ENCODE results near the gene SLC1A5. TPM values are rescaled to one million over a fixed set of nuclear protein-coding genes. Genes with fewer than 3 reads are reported as not detected.
"Not testable (repeated sequence)": the region's sequence is repeated elsewhere in the genome, so short reads cannot be mapped to it uniquely, and the experiment has no call there.

SLC1A5 gene
- total RNA-seq, 1 experiment from 2014 or later = 135 TPM

DNA sequence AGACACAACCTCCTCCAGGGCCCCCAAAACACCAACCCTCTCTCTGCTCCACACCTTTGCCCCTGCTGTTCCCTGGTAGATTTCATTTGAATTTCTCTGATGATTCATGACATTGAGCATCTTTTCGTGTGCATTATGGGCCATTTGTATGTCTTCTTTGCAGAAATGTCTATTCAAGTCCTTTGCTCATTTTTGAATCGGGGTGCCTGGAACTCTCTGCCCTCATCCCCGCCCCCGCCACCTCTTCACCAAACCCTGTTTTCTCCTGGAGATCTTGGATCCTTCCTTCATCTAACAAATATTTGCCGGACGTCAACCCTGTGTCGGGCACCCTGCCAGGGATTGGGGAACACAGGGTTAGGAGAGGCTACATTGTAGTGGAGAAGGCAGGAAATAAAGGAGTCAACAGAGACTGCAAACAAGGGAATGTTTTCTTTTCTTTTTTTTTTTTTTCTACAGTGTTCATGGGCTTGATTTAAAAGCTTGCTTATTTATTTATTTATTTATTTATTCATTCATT is 25.5 kb upstream of the SLC1A5 start:
- DNase-seq (ENCODE audit: low read depth in 1 of 2, low spot score in 2 of 2) = peak; percentile 47 to 55
- H3K4me1 ChIP-seq (replicated peaks) = peaks cover 5% of the 10 kb centered on the region
- H3K4me3 ChIP-seq = no peak overlapping the region
- no peaks in the 10 kb centered on the region for H3K9me3 ChIP-seq (replicated peaks)
- H3K27me3 ChIP-seq (replicated peaks) = no peaks in the 10 kb centered on the region
- no peak overlapping the region for H3K27ac ChIP-seq
- no peaks in the 10 kb centered on the region for H3K36me3 ChIP-seq

DNA sequence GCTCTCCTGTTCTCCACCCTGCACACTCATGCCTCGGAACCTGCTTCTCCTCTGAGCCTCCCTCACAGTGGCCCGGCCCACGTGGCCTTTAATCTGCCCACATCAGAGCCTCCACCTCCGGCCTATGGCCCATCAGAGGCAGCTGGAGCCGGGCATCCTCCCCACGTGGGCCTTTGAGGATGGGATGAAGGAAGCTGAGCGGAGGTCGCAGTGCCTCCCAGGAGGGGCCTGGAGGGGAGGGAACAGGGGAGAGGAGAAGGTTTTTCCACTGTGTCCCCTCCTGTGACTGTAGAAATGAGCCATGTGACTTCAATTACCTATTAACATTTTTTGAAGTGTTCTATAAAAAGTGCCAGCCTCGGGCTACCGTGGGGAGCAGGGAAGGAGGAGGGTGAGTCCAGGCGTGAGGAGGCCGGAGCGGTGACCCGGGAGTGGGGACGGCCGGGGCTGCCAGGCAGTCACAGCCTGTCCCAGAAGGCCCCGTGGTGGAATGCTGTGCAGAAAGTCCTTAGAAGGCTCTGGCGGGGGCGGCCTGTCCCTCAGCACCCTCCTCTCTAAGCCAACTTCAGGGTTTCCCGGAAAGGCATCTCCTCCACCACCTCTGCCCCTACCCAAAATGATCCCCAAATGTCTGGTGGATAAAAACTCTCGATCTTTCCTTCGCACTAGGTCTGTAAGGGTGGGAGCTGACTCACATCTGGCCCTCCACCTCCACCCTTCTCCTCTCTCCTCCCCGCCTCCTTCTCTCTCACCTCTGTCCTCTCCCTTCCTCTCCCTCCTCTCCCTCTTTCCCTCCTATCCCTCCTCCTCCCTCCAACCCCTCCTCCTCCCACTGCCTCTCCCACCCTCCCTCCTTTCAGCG is 24.8 kb upstream of the SLC1A5 start:
- H3K9me3 ChIP-seq (replicated peaks) = no peaks in the 10 kb centered on the region
- no peaks in the 10 kb centered on the region for H3K36me3 ChIP-seq
- H3K4me3 ChIP-seq = no peak overlapping the region
- DNase-seq (ENCODE audit: low read depth in 1 of 2, low spot score in 2 of 2) = no peak
- H3K27ac ChIP-seq = no peak overlapping the region
- H3K27me3 ChIP-seq (replicated peaks) = no peaks in the 10 kb centered on the region
- peaks cover 5% of the 10 kb centered on the region for H3K4me1 ChIP-seq (replicated peaks)

DNA sequence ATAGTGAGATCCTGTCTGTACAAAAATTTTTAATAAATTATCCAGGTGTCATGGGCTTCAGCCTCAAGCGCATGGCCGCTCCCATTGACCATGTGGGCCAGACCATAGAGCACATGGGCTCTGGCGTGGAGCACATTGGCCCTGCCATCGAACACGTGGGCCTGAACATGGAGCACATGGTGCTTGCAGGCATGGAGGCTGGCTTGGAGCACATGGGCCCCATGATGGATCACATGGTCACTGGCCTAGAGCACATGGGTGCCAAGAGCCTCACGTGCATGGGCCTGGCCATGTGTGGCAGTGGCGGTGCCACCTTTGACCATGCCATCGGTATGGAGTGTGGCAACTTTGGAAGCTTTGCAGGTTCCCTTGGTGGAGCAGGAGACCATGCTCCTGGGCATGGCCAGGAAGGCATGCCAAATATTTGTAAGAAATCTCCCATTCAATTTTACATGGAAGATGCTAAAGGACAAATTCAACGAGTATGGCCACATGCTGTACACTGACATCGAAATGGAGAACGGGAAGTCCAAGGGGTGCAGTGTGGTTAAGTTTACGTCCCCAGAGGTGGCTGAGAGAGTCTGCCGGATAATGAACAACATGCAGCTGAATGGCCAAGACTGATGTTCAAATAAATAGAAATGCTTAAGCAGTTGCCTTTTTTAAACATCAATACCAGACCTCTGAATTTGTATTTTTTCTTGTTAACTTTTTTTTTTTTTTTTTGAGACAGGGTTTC is 21.3 kb upstream of the SLC1A5 start:
- no peak for DNase-seq (ENCODE audit: low read depth in 1 of 2, low spot score in 2 of 2)
- no peak overlapping the region for H3K4me3 ChIP-seq
- H3K27me3 ChIP-seq (replicated peaks) = no peaks in the 10 kb centered on the region
- peaks cover 5% of the 10 kb centered on the region for H3K4me1 ChIP-seq (replicated peaks)
- H3K9me3 ChIP-seq (replicated peaks) = no peaks in the 10 kb centered on the region
- H3K36me3 ChIP-seq = no peaks in the 10 kb centered on the region
- H3K27ac ChIP-seq = no peak overlapping the region

DNA sequence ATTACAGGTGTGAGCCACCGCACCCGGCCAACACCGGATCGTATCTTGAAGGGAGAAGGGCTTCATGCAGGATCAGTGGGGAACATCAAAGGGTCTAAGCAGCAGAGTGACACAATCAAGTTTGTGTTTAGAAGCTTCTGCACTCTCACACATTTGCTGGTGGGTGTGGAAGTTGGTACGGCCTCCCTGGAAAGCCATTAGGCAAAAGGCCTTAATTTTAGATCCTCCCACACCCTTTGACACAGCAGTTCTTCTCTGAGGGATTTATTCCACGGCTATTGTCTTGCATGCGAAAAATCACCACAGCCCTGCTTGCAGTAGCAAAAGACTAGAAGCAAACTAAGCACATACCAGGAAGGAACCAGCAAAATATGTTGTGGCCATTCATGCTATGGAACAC is 18.3 kb upstream of the SLC1A5 start:
- Histone ChIP-seq H3K27me3 (replicated peaks) (no peaks in the 10 kb centered on the region), H3K36me3 (no peaks in the 10 kb centered on the region), H3K4me1 (replicated peaks) (no peaks in the 10 kb centered on the region), H3K4me3 (no peak overlapping the region), H3K9me3 (replicated peaks) (no peaks in the 10 kb centered on the region), H3K27ac (no peak overlapping the region)
- no peak for DNase-seq (ENCODE audit: low read depth in 1 of 2, low spot score in 2 of 2)

DNA sequence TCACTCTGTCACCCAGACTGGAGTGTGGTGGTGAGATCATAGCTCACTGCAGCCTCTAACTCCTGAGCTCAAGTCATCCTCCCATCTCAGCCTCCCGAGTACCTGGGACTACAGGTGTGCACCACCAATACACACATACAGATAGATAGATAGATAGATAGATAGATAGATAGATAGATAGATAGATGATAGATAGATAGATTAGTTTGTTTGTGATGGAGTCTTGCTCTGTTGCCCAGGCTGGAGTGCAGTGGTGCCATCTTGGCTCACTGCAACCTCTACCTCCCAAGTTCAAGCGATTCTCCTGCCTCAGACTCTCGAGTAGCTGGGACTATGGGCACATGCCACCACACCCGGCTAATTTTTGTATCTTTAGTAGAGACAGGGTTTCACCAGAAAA is 16.0 kb upstream of the SLC1A5 start:
- H3K27ac ChIP-seq; H3K9me3 ChIP-seq (replicated peaks); H3K4me1 ChIP-seq (replicated peaks); H3K36me3 ChIP-seq; DNase-seq (ENCODE audit: low read depth in 1 of 2, low spot score in 2 of 2); H3K27me3 ChIP-seq (replicated peaks); H3K4me3 ChIP-seq: not testable (repeated sequence)

DNA sequence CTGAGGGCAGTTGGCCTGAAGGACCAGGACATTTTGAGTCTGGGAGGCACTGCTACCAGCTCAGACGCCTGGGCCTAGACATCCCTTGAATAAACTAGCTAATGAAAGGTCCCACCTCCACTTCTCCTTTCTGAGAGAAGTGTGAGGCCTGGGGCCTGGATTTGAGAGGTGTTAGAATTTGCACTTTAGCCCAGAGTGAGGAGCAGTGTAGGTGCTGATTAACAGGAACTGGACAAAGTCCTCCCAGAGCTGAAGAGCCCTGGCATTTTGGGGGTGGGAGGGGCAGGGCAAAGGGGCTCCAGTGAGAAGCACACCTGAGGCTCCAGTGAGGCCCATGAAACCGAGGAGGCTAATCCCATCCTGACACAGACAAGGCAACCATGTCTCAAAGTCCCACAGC is 15.2 kb upstream of the SLC1A5 start:
- DNase-seq (ENCODE audit: low read depth in 1 of 2, low spot score in 2 of 2) = no peak
- Histone ChIP-seq H3K36me3 (no peaks in the 10 kb centered on the region), H3K27ac (no peak overlapping the region)

DNA sequence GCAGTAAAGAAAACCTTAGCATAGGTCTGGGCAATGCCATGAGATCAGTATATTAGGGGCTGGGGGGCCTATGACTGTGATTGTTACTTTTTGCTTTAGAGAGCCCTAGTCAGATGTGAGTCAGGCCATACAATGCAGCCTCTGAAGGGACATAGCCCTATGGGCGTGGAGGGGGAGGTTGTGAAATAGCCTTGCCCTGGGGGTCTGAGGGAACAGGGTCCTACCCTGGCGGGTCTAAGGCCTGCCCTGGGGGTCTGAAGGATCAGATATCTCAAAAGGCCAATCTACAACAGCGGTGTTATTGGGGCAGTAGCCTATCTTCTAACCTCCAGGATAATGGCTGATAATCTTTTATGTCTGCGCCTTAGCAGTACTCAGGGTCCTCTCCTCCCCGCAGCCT is 13.8 kb upstream of the SLC1A5 start:
- no peak overlapping the region for H3K4me3 ChIP-seq
- no peak for DNase-seq (ENCODE audit: low read depth in 1 of 2, low spot score in 2 of 2)
- H3K27me3 ChIP-seq (replicated peaks) = no peaks in the 10 kb centered on the region
- H3K27ac ChIP-seq = no peak overlapping the region
- H3K4me1 ChIP-seq (replicated peaks) = no peaks in the 10 kb centered on the region
- no peaks in the 10 kb centered on the region for H3K9me3 ChIP-seq (replicated peaks)
- no peaks in the 10 kb centered on the region for H3K36me3 ChIP-seq

More for the DNA sequence above, 15.2 kb upstream of the SLC1A5 start:
- Histone ChIP-seq H3K27me3 (replicated peaks) (no peaks in the 10 kb centered on the region), H3K9me3 (replicated peaks) (no peaks in the 10 kb centered on the region), H3K4me1 (replicated peaks) (no peaks in the 10 kb centered on the region), H3K4me3 (no peak overlapping the region)

DNA sequence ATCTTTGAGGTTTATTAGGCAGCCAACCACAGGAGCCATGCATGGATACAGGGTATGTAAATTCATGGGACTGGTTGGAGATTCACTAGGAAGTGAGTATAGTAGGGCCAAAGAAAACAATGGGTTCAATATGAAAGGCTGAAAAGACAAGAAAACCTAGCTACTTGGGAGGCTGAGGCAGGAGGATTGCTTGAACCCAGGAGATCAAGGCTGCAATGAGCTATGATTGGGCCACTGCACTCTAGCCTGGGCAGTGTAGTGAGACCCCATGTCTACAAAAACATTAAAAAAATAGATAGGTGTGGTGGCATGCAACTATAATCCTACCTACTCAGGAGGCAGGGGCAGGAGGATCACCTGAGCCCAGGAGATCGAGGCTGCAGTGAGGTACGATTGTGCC is 10.3 kb upstream of the SLC1A5 start:
- no peak for DNase-seq (ENCODE audit: low read depth in 1 of 2, low spot score in 2 of 2)
- no peak overlapping the region for H3K4me3 ChIP-seq
- H3K9me3 ChIP-seq (replicated peaks) = no peaks in the 10 kb centered on the region
- H3K27me3 ChIP-seq (replicated peaks) = no peaks in the 10 kb centered on the region
- peaks cover 8% of the 10 kb centered on the region for H3K4me1 ChIP-seq (replicated peaks)
- H3K36me3 ChIP-seq = no peaks in the 10 kb centered on the region
- H3K27ac ChIP-seq = no peak overlapping the region

DNA sequence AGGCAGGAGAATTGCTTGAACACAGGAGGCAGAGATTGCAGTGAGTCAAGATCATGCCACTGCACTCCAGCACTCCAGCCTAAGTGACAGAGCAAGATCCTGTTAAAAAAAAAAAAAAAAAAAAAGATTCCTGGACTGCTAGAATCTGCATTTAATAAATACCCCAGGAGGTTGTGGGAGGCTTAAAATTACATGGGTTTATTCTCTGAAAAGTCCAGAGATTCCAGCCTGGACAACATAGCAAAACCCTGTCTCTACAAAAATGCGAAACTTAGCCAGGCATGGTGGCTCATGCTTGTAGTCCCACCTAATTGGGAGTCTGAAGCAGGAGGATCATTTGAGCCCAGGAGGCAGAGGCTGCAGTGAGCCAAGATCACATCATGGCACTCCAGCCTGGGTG is 9.5 kb upstream of the SLC1A5 start:
- H3K36me3 ChIP-seq = no peaks in the 10 kb centered on the region
- no peak overlapping the region for H3K4me3 ChIP-seq
- no peaks in the 10 kb centered on the region for H3K9me3 ChIP-seq (replicated peaks)
- no peak overlapping the region for H3K27ac ChIP-seq
- peaks cover 14% of the 10 kb centered on the region for H3K4me1 ChIP-seq (replicated peaks)
- DNase-seq (ENCODE audit: low read depth in 1 of 2, low spot score in 2 of 2) = no peak
- H3K27me3 ChIP-seq (replicated peaks) = no peaks in the 10 kb centered on the region

DNA sequence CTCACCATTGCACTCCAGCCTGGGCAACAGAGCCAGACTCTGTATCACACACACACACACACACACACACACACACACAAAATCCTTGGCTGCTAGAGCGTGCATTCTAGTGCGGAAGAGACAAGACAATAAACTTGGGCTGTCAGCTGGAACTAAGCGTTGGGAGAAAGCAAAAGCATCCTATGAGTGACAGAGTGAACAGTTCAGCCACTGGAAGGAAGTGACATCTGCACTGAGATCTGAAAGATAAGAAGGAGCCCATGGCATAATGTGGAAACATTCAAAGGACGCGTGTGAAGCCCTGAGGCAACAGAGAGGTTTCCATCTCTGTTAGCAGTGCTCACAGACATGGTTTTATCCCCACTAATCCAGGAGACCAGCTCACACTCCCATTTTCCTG is 3.5 kb upstream of the SLC1A5 start:
- Histone ChIP-seq H3K36me3 (0 out of 2 replicates have a peak, but pooled peaks cover 5% of the 10 kb centered on the region), H3K27me3 (replicated peaks) (no peaks in the 10 kb centered on the region), H3K9me3 (replicated peaks) (no peaks in the 10 kb centered on the region; the same call in 1 of the 2 replicates), H3K4me1 (replicated peaks) (peaks cover 28% of the 10 kb centered on the region), H3K4me3 (no peak overlapping the region), H3K27ac (peak overlapping the region; percentile 20; the same call in 1 of the 2 replicates)
- DNase-seq (ENCODE audit: low read depth in 1 of 2, low spot score in 2 of 2) = peak in 1 of 2 experiments; percentile 7

DNA sequence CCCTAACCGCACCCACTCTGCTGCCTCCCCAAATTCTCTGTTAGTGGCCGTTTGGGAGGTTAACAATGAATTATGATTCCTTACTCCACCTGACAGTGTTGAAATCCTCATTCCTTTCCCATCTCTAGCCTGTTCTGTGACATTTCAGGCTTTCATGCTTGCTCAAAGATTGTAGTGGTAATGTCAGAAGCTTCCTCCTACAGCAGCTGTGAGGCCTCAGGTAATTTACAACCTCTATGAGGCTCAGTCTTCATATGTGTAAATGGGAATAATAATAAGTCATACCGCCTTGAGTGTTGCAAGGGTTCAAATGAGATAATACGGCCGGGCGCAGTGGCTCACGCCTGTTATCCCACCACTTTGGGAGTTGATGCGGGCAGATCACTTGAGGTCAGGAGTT is 977 bp upstream of the SLC1A5 start:
- Histone ChIP-seq H3K4me1 (replicated peaks) (peaks cover 50% of the 10 kb centered on the region), H3K9me3 (replicated peaks) (no peaks in the 10 kb centered on the region; the same call in 1 of the 2 replicates), H3K27me3 (replicated peaks) (no peaks in the 10 kb centered on the region), H3K36me3 (peaks cover 29% of the 10 kb centered on the region), H3K4me3 (no peak overlapping the region), H3K27ac (no peak overlapping the region)
- no peak for DNase-seq (ENCODE audit: low read depth in 1 of 2, low spot score in 2 of 2)

DNA sequence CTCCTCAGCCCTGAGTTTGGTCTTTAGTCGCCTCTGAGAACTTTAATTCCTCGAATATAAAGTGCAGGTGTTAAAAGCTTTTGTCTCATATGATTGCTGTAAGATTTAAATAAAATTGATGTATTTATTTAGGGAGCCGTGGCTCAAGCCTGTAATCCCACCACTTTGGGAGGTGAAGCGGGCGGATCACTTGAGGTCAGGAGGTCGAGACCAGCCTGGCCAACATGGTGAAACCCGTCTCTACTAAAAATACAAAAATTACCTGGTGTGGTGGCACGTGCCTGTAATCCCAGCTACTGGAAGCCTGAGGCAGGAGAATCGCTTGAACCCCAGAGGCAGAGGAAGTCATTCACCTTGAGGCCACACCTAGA is 559 bp upstream of the SLC1A5 start:
- Histone ChIP-seq H3K36me3 (peaks cover 33% of the 10 kb centered on the region), H3K4me1 (replicated peaks) (peaks cover 52% of the 10 kb centered on the region), H3K9me3 (replicated peaks) (no peaks in the 10 kb centered on the region; the same call in 1 of the 2 replicates), H3K4me3 (no peak overlapping the region), H3K27me3 (replicated peaks) (no peaks in the 10 kb centered on the region), H3K27ac (no peak overlapping the region)
- no peak for DNase-seq (ENCODE audit: low read depth in 1 of 2, low spot score in 2 of 2)

DNA sequence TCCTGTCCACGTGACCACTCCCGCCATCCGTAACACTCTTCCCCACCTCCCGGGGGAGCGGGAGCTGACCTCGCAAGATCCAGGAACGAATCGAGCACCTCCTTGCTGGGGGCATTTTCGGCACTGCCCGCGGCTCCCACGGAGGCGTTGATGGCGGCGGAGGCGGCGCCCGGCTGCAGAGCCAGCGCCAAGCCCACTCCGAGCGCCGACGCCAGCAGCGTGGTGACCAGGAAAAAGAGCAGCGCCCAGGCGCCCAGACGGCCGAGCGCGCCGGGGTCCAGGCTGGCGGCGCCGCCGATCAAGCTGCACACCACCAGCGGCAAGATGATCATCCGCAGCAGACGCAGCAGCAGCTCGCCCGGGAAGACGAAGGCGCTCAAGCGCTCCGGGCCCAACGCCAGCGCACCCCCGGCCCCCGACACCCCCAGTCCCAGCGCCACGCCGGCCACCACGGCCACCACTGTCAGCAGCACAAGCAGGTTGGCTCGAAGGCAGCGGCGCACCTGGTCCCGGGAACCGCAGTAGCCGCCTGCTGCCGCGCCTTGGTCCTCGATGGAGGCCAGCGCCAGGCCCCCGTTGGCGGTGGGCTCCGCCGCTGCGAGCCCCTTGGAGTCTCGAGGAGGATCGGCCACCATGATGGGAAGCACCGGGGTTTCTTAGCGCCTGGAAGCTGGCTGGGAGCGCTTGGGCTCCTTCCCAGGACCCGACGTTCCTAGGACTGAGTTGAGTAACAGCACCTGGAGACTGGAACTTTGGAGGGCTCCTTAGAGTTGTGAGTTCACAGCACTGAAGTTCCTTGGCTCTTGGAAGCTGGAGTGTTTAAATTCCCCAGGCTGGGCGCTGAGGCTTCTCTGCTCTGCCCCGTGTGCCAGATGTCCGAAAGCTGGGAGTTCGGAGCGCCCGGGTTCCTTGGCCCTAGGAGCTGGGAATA is 798 bp downstream of the SLC1A5 start:
- peak overlapping the region; percentile 65 for H3K4me3 ChIP-seq
- no peaks in the 10 kb centered on the region for H3K27me3 ChIP-seq (replicated peaks)
- peak; percentile 70 to 76 for DNase-seq (ENCODE audit: low read depth in 1 of 2, low spot score in 2 of 2)
- peaks cover 47% of the 10 kb centered on the region for H3K36me3 ChIP-seq
- peaks cover 43% of the 10 kb centered on the region for H3K4me1 ChIP-seq (replicated peaks)
- H3K27ac ChIP-seq = peak overlapping the region; percentile 90
- H3K9me3 ChIP-seq (replicated peaks) = no peaks in the 10 kb centered on the region; the same call in 1 of the 2 replicates

Measured in SJSA1 (cell line).